ENCODE measurements around the gene HEBP1. TPM values are rescaled to one million over a fixed set of nuclear protein-coding genes. Genes with fewer than 3 reads are reported as not detected.
A peak's percentile ranks its signal among the peaks of the same experiment; 100 is the strongest.

Gene HEBP1
- total RNA-seq, 1 experiment from 2014 or later, result 4.1 TPM

DNA sequence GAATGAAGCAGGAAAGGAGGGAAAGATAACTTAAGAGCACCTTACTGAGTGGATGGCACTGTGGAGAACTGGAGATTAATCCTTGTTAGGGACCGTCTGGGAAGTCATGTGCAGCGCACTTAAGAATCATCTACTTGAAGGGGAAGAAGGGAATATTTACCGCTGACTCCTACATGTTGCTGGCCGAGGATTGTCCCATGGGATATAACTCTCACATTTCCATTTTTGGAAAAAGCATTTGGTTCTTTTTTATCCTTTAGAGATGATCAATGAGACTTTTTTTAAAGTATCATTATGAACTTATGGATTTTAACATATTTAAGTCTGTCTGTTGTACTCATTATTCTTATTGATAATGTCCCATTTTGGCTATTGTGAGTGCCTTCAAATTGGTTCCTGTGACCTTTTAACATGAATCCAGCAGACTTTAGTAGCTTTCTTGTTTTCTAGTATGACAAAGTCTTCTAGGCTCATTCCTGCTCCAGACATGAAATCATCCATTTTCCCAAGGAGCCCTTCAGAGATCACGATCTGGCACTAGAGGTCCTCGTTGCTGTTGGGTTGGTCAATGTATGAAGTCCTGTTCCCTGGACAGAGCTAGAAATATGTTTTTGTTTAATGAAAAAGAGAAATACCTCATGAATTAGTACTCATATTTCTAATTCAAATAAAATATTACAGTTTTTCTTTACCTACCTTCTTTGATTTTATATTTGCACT lies 23.9 kb upstream of the HEBP1 start:
- no peak for DNase-seq (ENCODE audit: low read depth)

DNA sequence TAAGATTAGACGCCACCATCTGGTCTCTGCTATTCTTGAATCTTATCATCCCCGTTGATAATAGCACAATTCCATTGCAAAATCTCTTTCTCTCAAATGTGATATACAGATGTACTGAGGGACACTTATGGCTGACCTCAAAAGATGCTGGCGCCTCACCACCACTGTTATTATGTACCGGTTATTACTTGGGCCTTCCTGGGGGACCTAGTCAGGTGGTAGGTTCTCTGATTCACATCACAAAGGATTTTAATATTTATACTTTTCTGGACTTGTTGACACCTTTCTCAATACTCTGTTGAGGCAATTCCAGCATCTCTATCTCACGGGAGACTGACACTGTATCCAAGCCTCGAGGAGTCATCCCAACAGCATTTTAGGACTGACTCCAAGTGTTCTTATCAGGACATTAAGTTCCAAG lies 22.8 kb upstream of the HEBP1 start:
- DNase-seq (ENCODE audit: low read depth), result no peak

DNA sequence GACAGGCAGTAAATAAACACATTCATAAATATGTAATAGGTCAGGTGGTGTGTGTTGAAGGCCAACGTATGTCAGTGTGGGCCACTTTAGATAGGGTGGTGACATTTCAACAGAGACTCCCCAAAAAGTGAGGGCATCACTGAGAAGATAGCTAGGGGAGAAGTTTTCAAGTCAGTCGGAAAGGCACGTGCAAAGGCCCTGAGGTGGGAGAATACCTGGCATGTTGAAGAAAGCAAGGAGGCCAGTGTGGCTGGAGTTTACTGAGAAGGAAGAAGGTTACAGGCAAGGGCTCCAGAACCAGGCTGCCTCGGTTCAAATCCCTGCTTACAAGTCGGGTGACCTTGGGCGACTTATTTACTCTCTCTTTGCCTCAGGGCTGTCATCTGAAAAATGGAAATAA lies 11.0 kb upstream of the HEBP1 start:
- no peak for DNase-seq (ENCODE audit: low read depth)

DNA sequence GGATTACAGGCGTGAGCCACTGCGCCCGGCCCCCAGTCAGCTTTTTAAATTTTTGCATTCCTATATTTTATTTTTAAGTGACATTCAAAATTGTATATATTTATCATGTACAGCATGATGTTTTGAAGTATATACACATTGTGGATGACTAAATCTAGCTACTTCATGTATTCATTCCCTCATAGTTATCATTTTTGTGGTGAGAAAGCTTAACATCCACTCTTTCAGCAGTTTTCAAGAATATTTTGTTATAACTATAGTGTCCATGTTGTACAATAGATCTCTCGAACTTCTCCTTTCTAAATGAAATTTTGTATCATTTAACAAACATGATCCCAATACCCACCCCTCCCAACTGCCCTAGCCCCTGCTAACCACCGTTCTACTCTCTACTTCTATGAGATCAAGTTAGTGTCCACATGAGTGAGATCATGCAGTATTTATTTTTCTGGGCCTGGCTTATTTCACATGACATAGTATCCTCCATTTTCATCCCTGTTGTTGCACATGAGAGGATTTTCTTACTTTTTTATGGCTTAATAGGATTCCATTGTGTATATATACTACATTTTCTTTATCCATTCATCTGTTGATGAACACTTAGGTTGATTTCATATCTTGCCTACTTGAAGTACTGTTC lies 8.8 kb upstream of the HEBP1 start:
- DNase-seq (ENCODE audit: low read depth), result no peak

DNA sequence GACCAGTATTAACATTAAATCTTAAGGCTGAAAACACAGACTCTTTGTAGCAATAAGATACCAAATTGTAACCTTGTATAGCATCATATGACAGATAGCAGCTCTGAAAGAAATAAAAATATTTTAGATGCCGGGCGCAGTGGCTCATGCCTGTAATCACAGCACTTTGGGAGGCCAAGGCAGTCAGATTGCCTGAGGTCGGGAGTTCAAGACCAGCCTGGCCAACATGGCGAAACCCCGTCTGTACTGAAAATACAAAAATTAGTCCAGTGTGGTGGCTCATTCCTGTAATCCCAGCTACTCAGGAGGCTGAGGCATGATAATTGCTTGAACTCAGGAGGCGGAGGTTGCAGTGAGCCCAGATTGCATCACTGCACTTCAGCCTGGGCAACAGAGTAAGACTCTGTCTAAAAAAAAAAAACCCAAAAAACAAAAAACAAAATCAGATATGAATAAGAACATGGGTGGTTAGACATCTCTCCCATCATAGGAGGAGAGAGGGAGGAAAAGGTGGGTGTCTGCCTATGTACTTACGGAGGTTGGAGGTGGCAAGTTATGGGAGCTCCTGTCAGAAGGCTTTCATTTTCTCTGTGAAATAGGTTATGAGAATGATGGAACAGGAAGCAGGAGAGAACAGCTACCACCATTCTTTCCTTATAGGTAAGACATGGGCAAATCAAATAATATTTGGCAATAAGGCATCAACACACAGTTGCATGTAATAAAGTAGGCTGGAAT lies 7.6 kb upstream of the HEBP1 start:
- no peak for DNase-seq (ENCODE audit: low read depth)

DNA sequence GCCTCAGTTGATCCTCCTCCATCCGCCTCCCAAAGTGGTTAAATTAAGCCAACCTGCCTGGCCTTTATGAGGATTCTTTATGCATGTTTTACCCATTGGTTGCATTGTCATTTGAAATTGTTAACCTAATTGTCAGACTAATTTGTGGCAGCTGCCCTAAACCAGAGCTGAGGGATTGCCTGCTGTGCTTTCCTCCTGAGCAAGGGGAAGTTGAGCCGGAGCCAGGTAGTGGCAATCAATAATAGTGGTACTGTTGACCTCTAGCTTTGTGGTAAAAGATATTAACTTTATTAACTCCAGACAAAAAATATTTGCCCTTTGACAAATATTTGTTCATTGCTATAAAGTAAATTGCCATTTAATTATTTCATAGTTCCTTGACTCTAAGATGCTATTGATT lies 5.6 kb upstream of the HEBP1 start:
- DNase-seq (ENCODE audit: low read depth), result no peak

DNA sequence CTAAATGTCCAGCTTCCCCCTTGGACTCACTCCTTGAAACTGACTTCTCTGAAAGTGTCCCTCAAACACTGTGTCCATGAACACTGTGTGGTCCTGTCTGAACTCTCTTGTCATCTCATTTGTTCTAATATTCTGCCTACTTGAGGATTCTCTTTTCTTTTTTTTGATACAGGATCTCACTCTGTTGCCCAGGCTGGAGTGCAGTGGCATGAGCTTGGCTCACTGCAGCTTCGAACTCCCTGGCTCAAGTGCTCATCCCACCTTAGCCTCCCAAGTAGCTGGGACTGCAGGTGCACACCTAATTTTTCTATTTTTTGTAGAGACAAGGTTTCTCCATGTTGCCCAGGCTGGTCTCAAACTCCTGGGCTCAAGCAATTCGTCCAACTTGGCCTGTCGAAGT lies 4.9 kb upstream of the HEBP1 start:
- DNase-seq (ENCODE audit: low read depth), result no peak

DNA sequence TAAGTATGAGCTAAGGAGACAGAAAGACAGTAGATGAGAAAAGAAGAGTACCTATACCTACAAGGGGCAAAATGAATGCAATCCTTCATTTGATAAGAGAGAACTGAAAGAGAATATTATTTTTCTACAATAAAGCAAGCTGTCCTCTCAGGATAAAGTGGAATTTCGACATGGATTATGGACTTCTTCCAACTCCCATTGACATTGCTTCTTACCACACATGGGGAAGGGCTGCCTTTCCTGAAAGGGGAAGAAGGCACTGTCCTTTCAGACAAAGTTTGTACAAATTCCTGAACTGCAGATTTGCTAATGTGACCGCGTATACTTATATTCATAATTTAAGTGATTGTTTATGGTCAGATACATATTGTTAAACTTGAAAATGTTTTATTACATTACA lies 4.3 kb upstream of the HEBP1 start:
- DNase-seq (ENCODE audit: low read depth), result no peak

DNA sequence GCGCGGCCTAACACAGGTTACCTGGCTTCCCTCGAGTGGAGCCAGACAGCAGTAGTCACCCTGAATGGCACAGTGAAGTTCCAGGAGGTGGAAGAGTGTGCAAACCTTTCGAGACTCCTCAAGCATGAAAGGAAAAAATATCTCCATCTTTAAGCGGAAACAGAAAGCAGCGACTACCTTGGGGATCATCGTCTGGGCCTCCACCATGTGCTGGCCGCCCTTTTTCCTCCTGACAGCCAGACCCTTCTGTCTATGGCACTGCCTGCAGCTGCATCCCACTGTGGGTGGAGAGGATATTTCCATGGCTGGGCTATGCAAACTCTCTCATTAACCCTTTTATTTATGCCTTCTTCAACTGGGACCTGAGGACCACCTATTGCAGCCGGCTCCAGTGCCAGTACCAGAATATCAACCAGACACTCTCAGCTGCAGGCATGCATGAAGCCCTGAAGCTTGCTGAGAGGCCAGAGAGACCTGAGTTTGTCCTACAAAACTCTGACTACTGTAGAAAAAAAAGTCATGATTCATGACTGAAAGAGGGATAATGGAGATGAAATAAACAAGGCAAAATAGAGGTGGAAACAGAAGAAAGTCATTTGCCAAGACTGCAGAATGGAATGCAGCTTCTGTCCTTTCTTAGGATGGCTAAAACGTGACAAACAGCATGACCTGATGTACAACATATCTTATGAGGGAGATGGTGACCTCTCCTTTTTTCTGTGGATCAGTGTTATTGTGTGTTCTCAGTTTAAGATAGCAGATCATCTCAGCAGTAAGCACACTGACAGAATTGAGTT lies 2.4 kb upstream of the HEBP1 start:
- DNase-seq (ENCODE audit: low read depth), result no peak

DNA sequence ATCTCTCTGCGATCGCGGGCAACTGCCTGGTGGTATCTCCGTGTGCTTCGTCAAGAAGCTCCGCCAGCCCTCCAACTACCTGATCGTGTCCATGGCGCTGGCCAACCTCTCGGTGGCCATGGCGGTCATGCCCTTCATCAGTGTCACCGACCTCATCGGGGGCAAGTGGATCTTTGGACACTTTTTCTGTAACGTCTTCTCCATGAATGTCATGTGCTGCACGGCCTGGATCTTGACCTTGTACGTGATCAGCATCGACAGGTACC lies 1.6 kb upstream of the HEBP1 start:
- DNase-seq (ENCODE audit: low read depth), result no peak

DNA sequence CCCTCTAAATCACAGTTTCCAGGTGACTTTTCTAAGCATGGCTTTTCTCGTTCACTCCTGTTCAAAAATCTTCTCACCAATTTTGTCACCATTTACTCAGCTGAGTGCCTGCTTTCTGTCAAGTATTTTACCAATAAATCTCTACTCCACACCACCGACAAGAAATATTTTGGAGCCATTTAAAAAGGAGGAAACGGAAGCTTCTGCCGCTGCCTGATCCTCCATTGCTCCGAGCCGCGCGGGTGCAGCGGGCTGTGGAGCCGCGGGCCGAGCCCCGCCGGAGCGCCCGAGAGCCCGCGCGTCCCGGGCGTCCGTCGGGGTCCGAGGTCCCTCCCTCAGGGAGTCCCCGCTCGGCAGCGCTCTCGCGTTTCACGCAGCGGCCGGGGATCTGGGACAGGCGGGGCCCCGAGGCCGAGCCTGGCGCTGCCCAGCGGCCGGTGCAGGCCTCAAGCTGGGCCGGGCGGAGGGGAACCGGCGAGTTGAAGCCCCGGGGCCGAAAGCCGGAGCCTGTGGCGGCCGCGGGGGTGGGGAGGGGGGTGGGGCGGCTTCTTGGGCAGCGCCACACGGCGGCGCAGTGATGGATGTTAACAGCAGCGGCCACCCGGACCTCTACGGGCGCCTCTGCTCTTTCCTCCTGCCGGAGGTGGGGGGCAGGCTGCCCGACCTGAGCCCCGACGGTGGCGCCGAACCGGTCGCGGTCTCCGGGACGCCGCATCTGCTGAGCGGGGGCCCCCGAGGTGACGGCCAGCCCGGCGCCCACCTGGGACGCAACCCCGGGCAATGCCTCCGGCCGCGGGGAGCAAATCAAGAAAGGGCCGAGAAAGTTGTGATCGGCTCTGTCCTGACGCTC lies 1.1 kb upstream of the HEBP1 start:
- peak; percentile 53 for DNase-seq (ENCODE audit: low read depth)

DNA sequence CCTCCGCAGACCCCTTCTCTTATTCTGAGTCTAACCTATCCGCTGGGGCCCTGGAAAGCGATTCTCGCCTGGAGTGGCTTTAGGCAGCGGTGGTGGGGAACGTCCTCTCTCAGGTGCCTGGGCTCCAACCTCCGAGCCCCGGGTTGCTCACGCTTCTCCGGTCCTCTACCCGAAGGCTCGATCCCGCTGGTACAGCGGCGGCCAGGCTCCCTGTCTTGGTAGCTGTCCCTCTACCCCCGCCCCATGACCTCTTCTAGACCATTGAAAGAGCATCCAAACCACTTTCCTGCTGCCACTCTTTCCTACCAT lies 505 bp upstream of the HEBP1 start:
- DNase-seq (ENCODE audit: low read depth), result peak; percentile 31

DNA sequence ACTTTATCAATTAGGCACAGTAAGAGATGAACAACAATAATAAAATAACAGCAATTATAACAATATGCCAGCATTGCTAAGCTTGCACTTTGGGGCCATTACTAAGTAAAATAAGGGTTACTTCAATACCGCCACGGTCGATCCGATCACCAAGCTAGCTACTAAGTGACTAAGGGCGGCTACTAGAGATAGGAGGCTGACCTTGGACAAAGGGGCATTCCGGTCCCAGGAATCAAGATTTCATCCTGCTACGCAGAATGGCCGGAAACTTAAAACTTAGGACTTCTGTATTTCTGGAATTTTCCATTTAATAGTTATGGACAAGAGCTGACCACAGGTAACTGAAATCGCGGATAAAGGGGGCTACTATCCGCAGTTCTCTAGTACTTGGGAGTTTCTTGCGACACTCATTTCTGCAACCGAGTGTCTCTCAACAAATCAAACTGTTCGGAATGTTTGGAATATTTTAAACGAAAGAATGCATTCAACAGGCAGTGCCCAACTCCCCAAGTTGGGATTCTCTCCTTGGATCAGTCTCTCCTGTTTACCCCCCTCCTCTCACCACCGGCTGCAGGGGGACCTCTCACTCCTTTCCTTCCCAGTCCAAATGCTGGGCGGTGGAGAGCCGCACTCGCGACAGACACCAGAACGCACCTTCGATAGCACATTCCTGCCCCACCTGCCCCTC lies 650 bp downstream of the HEBP1 start:
- DNase-seq (ENCODE audit: low read depth), result peak; percentile 9

DNA sequence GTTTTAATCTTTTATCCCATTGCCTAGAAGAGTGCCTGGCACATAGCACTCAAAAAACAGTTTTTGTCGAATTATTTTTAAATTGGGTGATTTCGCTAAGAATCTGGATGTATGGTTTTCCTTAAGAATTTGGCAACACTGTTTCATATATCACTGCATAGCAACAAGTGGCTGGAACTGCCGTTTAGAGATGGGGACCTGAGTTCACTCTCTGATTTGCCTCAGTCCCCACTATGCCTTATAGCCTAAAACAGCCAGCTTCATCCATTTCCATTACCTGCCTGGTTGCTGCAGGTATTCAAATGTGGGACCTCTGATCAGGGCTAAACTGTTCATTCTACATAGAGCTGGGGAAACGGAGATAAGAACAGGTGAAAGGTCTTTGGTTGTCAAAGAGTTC lies 1.8 kb downstream of the HEBP1 start:
- no peak for DNase-seq (ENCODE audit: low read depth)

DNA sequence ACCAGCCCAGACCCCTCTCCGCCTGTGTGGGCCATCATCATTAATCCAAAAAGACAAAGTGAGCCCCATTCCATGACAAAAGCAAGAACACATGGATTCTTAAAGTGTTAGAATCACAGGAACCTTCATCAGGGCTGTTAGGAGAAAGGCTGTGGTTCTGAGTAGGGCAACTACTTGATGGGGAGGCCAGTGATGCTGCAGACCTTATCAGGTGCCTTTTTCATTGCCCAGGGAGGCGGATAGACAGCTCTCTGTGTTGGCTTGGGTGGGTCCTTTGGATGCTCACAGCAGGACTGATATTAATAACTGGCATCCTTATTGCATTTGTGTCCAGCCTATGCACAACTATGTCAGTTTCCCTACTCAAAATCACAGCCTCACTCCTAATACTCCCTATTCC lies 2.3 kb downstream of the HEBP1 start:
- no peak for DNase-seq (ENCODE audit: low read depth)

DNA sequence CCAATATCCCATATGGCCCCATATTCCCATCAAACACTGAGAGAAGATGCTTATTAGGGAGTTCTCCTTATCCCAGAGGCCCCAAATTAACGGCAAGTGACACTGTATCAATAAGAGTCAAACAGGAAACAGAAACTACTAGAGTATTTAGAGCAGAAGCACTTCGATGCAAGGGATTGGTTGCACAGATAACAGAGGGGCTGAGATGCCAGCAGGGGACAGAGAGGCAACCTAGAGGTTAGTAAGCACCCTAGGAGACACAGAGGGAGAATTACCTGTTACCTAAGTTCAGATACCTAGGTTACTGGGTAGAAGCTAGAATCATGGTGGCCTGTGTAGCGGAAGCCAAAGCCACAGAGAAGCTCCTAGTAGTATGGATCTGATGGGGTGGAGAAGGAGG lies 2.9 kb downstream of the HEBP1 start:
- DNase-seq (ENCODE audit: low read depth), result no peak

DNA sequence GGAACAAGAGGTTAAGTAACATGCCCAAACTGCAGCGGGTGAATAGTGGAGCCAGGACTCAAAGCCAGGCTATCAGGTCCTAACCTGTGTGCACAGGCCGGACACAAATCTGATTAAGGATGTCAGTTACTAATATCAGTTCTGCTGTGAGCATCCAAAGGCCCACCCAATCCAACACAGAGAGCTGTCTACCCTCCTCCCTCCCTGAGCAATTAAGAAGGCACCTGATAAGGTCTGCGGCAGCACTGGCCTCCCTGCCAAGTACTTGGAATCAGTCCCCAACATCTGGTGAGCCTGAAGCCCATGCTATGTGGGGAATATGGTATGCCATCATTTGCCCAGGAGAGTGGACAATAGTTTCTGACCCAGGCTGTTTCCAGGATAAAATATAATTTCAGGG lies 3.9 kb downstream of the HEBP1 start:
- no peak for DNase-seq (ENCODE audit: low read depth)

DNA sequence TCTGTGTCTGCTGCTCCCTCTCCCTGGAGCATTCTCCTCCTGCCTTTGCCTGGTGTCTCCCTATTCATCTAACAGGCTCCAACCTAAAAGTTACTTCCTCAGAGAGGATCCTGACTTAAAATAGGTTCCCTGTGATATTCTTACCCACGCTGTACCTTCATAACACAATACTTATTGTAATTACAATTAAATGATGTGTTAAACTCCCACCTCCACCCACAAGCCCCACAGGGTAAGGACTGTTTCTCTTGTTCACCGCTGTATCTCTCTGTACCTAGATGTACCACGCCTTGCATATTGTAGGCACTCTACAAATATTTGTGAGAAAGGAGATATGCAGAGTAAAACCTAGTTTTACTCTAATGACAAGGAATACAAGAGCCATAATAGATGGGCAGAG lies 5.0 kb downstream of the HEBP1 start:
- no peak for DNase-seq (ENCODE audit: low read depth)

DNA sequence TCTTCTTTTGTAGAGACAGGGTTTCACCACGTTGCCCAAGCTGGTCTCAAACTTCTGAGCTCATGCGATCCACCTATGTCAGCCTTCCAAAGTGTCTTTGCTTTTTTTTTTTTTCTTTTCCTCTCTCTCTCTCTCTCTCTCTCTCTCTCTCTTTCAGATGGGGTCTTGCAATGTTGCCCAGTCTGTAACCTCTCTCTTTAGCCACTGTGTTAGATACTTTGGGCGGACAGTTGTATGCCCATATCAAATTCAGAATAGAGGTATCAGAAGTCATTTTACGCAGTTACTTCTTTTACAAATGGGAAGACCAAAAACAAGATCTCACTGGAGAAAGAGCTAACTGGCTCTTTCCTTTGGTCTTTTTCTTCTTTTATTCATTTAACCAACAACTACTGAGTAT lies 6.7 kb downstream of the HEBP1 start:
- DNase-seq (ENCODE audit: low read depth), result no peak

DNA sequence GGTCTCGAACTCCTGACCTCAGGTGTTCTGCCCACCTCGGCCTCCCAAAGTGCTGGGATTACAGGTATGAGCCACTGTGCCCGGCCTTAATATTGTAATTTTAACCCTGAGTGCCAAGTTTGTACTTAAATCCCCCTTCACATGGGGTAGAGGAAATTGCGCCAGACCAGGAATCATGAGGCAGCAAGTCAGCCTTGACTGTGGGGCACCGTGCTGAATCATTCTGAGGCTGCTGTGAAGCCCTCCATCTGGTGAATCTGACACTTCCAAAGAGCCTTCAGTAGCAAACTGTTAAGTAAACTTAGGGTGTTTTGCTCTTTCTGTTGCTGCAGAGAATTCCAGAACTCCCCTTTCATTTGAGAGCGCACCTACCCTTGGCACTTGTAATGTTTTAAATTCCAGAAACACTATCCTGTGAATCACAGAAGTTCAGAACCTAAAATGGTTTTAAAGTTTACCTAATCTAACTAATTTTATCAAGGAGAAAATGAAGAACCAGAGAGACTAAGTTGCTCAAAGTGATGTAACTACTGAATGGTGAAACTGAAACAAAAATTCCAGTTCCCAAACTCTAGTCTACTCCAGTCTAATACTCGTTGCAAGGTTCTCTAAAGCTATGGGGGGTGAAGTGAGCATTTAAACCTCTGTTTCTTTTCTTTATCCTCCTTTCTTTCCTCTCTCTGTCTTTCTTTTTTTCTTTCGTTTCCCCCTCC lies 7.5 kb downstream of the HEBP1 start:
- DNase-seq (ENCODE audit: low read depth), result peak; percentile 79
